H9 (cell line): ENCODE data around the gene P2RY14. TPM values are rescaled to one million over a fixed set of nuclear protein-coding genes. Genes with fewer than 3 reads are reported as not detected.

Experiments
- DNase-seq: peaks from one replicate; pipeline ENCODE4 v3.0.0-alpha.2; 2017
- H2AFZ ChIP-seq: one replicate; pipeline ENCODE4 v1.6.1; 2013; ENCODE audit warnings: mild to moderate bottlenecking, low read length, control low read depth, moderate library complexity
- H2AK5ac ChIP-seq: 2 replicates; pipeline ENCODE4 v1.6.1; 2013; ENCODE audit warnings: low read length, control low read depth, mixed read lengths; ENCODE audit not compliant: insufficient read length
- H2BK120ac ChIP-seq: one replicate; pipeline ENCODE4 v1.6.1; 2013; ENCODE audit warnings: low read depth, mild to moderate bottlenecking, low read length, control low read depth, inconsistent platforms; ENCODE audit not compliant: poor library complexity, severe bottlenecking
- H2BK12ac ChIP-seq: 2 replicates; pipeline ENCODE4 v1.6.1; 2013; ENCODE audit warnings: low read length, control low read depth, mixed read lengths, low read depth; ENCODE audit not compliant: insufficient read length
- H2BK15ac ChIP-seq: 2 replicates; pipeline ENCODE4 v1.6.1; 2013; ENCODE audit warnings: low read depth, low read length, control low read depth
- H2BK20ac ChIP-seq: one replicate; pipeline ENCODE4 v1.6.1; 2013; ENCODE audit warnings: low read depth, mild to moderate bottlenecking, low read length, control low read depth, inconsistent platforms; ENCODE audit not compliant: poor library complexity, severe bottlenecking
- H2BK5ac ChIP-seq: 2 replicates; pipeline ENCODE4 v1.6.1; 2013; ENCODE audit warnings: low read length, control low read depth, mixed read lengths; ENCODE audit not compliant: insufficient read length
- H3K14ac ChIP-seq: 2 replicates; pipeline ENCODE4 v1.6.1; 2013; ENCODE audit warnings: low read length, control low read depth; ENCODE audit not compliant: insufficient read depth
- H3K18ac ChIP-seq: 2 replicates; pipeline ENCODE4 v1.6.1; 2013; ENCODE audit warnings: low read depth, mild to moderate bottlenecking, mixed read lengths, low read length, control low read depth; ENCODE audit not compliant: insufficient read length
- H3K23ac ChIP-seq: 2 replicates; pipeline ENCODE4 v1.6.1; 2013; ENCODE audit warnings: low read length, control low read depth, mixed read lengths, low read depth; ENCODE audit not compliant: insufficient read length
- H3K23me2 ChIP-seq: 2 replicates; pipeline ENCODE4 v1.6.1; 2013; ENCODE audit warnings: low read depth, mild to moderate bottlenecking, mixed read lengths, low read length, control low read depth; ENCODE audit not compliant: insufficient read length, poor library complexity, severe bottlenecking
- H3K27ac ChIP-seq: 2 replicates; pipeline ENCODE4 v1.5.1; 2013; ENCODE audit warnings: low read length, control low read depth, mixed read lengths, low read depth; ENCODE audit not compliant: insufficient read length
- H3K27me3 ChIP-seq: 2 replicates; pipeline ENCODE4 v1.6.1; 2013; ENCODE audit warnings: low read length, control low read depth, inconsistent platforms; ENCODE audit not compliant: insufficient read depth
- H3K4ac ChIP-seq: 2 replicates; pipeline ENCODE4 v1.6.1; 2013; ENCODE audit warnings: low read depth, mild to moderate bottlenecking, control low read depth, inconsistent platforms, low read length, moderate library complexity
- H3K4me1 ChIP-seq: 2 replicates; pipeline ENCODE4 v1.6.1; 2013; ENCODE audit warnings: low read length, control low read depth, inconsistent platforms; ENCODE audit not compliant: insufficient read depth
- H3K4me2 ChIP-seq: 2 replicates; pipeline ENCODE4 v1.6.1; 2013; ENCODE audit warnings: low read length, control low read depth, mixed read lengths; ENCODE audit not compliant: insufficient read length, insufficient read depth
- H3K56ac ChIP-seq: 2 replicates; pipeline ENCODE4 v1.6.1; 2013; ENCODE audit warnings: low read depth, mild to moderate bottlenecking, mixed read lengths, low read length, control low read depth; ENCODE audit not compliant: insufficient read length
- H3K79me1 ChIP-seq: 2 replicates; pipeline ENCODE4 v1.6.1; 2013; ENCODE audit warnings: low read depth, mild to moderate bottlenecking, moderate library complexity, low read length, control low read depth, inconsistent platforms; ENCODE audit not compliant: insufficient read depth, poor library complexity, severe bottlenecking
- H3K79me2 ChIP-seq: 2 replicates; pipeline ENCODE4 v1.6.1; 2013; ENCODE audit warnings: low read length, control low read depth, inconsistent platforms; ENCODE audit not compliant: insufficient read depth
- H3K9ac ChIP-seq: 2 replicates; pipeline ENCODE4 v1.6.1; 2013; ENCODE audit warnings: low read length, control low read depth, mixed read lengths; ENCODE audit not compliant: insufficient read length; ENCODE audit errors: extremely low read depth
- H3K9me3 ChIP-seq: one replicate; pipeline ENCODE4 v1.6.1; 2013; ENCODE audit warnings: low read depth, low read length, inconsistent platforms; ENCODE audit not compliant: control insufficient read depth
- H3T11ph ChIP-seq: one replicate; pipeline ENCODE4 v1.6.1; 2013; ENCODE audit warnings: mild to moderate bottlenecking, low read length, control low read depth, inconsistent platforms
- H4K20me1 ChIP-seq: one replicate; pipeline ENCODE4 v1.6.1; 2013; ENCODE audit not compliant: control insufficient read depth, insufficient read length, insufficient read depth
- H4K5ac ChIP-seq: 2 replicates; pipeline ENCODE4 v1.6.1; 2013; ENCODE audit warnings: low read depth, mild to moderate bottlenecking, mixed read lengths, low read length, control low read depth; ENCODE audit not compliant: insufficient read length
- H4K8ac ChIP-seq: replicated peaks from 2 replicates; pipeline ENCODE4 v1.6.1; 2013; ENCODE audit warnings: low read length, control low read depth, mixed read lengths, low read depth; ENCODE audit not compliant: insufficient read length
- H4K91ac ChIP-seq: 2 replicates; pipeline ENCODE4 v1.6.1; 2013; ENCODE audit warnings: low read depth, mild to moderate bottlenecking, moderate library complexity, mixed read lengths, low read length, control low read depth; ENCODE audit not compliant: insufficient read length
- H3K27ac Mint-ChIP-seq, 3 experiments: 2 replicates in 2 of 3; 3 replicates in 1 of 3; pipeline ENCODE4 v1.8.0; 2020 to 2021; ENCODE audit warnings: mixed read lengths in 3 of 3, mild to moderate bottlenecking in 1 of 3, moderate library complexity in 1 of 3
- H3K27me3 Mint-ChIP-seq: 2 replicates; pipeline ENCODE4 v1.8.0; 2021; ENCODE audit warnings: low read depth, mild to moderate bottlenecking, moderate library complexity, mixed read lengths
- H3K36me3 Mint-ChIP-seq, 3 experiments: 2 replicates in 2 of 3; 3 replicates in 1 of 3; pipeline ENCODE4 v1.8.0; 2020 to 2021; ENCODE audit warnings: low read depth in 3 of 3, mixed read lengths in 3 of 3; ENCODE audit not compliant: insufficient read depth in 1 of 3
- H3K4me1 Mint-ChIP-seq, 2 experiments: 2 replicates each; pipeline ENCODE4 v1.8.0; 2020; ENCODE audit warnings: mixed read lengths in 2 of 2
- H3K4me3 Mint-ChIP-seq, 2 experiments: 2 replicates in 1 of 2; 3 replicates in 1 of 2; pipeline ENCODE4 v1.8.0; 2020 to 2021; ENCODE audit warnings: mild to moderate bottlenecking in 2 of 2, mixed read lengths in 2 of 2, moderate library complexity in 1 of 2
- H3K9me3 Mint-ChIP-seq, 2 experiments: 2 replicates in 1 of 2; 3 replicates in 1 of 2; pipeline ENCODE4 v1.8.0; 2020; ENCODE audit warnings: mild to moderate bottlenecking in 2 of 2, mixed read lengths in 2 of 2, moderate library complexity in 1 of 2
- WGBS: extraction: QIAGEN DNeasy Blood & Tissue Kit; methylation state at CpG from one replicate; pipeline ENCODE4 v1.1.7; 2013; ENCODE audit warnings: missing lambda C conversion rate, low lambda C conversion rate, mixed read lengths; ENCODE audit not compliant: insufficient read length; ENCODE audit errors: extremely low coverage; 5-methylcytosine and 5-hydroxymethylcytosine counted together
- total RNA-seq: library from RNA; stranded (reverse); gene quantifications from 2 replicates; pipeline ENCODE4 v1.2.1, GENCODE V29; 2021
- TF ChIP-seq, protein P1 (sequence below): fragments of 200-600 bp; sonication (generic); conservative IDR thresholded peaks from 3 replicates; pipeline ENCODE4 v1.8.0; 2021; ENCODE audit warnings: antibody characterized with exemption, mild to moderate bottlenecking

The P2RY14 gene
- total RNA-seq, 1 experiment from 2014 or later, result not detected

DNA sequence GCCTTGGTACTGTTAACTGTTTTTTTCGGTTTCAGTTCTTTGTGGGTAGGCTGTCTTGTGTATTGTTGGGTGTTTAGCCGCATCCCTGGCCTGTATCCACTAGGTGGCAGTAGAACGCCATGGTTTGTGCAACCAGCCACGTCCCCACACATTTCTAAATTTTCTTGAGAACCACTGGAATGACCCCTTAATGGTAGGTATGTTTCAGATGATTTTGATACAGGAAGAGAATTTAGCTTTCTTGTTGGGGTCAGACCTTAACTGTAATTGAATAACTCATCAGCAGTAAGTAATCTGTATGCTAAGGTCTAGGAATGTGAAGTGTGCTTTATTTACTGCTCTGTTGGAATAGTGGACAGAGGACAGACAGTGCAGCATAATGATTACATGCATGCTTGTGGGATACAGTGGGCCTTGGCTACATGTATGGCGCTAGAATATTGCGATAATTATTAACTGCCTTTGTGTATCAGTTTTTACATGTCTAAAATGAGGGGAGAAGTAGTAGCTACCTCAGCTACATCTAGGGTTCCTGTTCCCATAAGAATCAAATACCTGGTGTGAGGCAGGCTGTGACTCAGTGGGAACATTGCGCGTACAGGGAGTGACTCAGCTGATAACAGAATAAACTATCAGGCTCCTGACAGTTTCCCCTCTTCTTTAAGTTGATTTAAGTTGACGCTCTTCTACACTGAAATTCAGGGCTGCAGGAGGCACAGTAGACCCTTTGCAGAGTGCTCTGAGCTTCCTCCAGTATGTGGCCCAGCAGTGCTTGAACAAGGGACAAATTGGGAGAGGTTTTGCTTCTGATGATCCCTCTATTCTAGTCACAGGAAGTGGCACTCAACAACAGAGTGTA, 50.3 kb downstream of the P2RY14 start:
- no peak overlapping the region for H3K4ac ChIP-seq
- H3K4me1 Mint-ChIP-seq, result peaks cover 27% of the 10 kb centered on the region in 2 experiments
- no peak overlapping the region for H2BK5ac ChIP-seq
- H4K5ac ChIP-seq, result no peak overlapping the region
- H3K79me1 ChIP-seq, result no peaks in the 10 kb centered on the region
- no peak overlapping the region for H3K4me2 ChIP-seq
- no peak overlapping the region for H3T11ph ChIP-seq
- no peaks in the 10 kb centered on the region for H3K27me3 Mint-ChIP-seq
- H3K4me1 ChIP-seq, result peaks cover 7% of the 10 kb centered on the region; the same call in 1 of the 2 replicates
- TF ChIP-seq, protein P1, sequence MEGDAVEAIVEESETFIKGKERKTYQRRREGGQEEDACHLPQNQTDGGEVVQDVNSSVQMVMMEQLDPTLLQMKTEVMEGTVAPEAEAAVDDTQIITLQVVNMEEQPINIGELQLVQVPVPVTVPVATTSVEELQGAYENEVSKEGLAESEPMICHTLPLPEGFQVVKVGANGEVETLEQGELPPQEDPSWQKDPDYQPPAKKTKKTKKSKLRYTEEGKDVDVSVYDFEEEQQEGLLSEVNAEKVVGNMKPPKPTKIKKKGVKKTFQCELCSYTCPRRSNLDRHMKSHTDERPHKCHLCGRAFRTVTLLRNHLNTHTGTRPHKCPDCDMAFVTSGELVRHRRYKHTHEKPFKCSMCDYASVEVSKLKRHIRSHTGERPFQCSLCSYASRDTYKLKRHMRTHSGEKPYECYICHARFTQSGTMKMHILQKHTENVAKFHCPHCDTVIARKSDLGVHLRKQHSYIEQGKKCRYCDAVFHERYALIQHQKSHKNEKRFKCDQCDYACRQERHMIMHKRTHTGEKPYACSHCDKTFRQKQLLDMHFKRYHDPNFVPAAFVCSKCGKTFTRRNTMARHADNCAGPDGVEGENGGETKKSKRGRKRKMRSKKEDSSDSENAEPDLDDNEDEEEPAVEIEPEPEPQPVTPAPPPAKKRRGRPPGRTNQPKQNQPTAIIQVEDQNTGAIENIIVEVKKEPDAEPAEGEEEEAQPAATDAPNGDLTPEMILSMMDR, result peak; percentile 94
- H3K9ac ChIP-seq, result no peak overlapping the region
- H2AK5ac ChIP-seq, result no peak overlapping the region
- no peaks in the 10 kb centered on the region for H3K79me2 ChIP-seq
- H3K4me3 Mint-ChIP-seq, result no peak overlapping the region
- H3K27me3 ChIP-seq, result no peaks in the 10 kb centered on the region
- no peaks in the 10 kb centered on the region for H3K9me3 ChIP-seq
- H2BK20ac ChIP-seq, result no peak overlapping the region
- H2AFZ ChIP-seq, result no peak overlapping the region
- H2BK12ac ChIP-seq, result no peak overlapping the region
- no peak overlapping the region for H3K18ac ChIP-seq
- H2BK15ac ChIP-seq, result no peak overlapping the region
- H4K8ac ChIP-seq, result no peak overlapping the region
- H4K20me1 ChIP-seq, result no peaks in the 10 kb centered on the region
- peaks cover 0 to 3% of the 10 kb centered on the region in 2 experiments; a peak in 1 of 5 replicates for H3K9me3 Mint-ChIP-seq
- H3K27ac Mint-ChIP-seq, result peak overlapping the region; percentile 54 to 84 (median 66); a peak in 5 of 7 replicates
- no peaks in the 10 kb centered on the region for H3K23me2 ChIP-seq
- no CpG with 5 or more reads among the region's 9 CpGs for WGBS
- H3K56ac ChIP-seq, result no peak overlapping the region
- H4K91ac ChIP-seq, result no peak overlapping the region
- H2BK120ac ChIP-seq, result no peak overlapping the region
- H3K27ac ChIP-seq, result no peak overlapping the region
- DNase-seq, result peak; percentile 67
- no peak overlapping the region for H3K23ac ChIP-seq
- peaks cover 5 to 6% (median 6%) of the 10 kb centered on the region in 3 experiments; a peak in 5 of 7 replicates for H3K36me3 Mint-ChIP-seq
- H3K14ac ChIP-seq, result no peak overlapping the region
